ENCODE data around the gene PHF23.

PHF23 gene

GRCh38 chr17:7216242-7217112 lies 22.8 kb downstream of the PHF23 start:
- H3K4me1 ChIP-seq (ENCODE audit: control insufficient read depth in 2 of 2, insufficient read depth in 1 of 2, low read depth in 1 of 2, low read length in 2 of 2), result peaks cover 37 to 46% of the 10 kb centered on the region in 2 donors
- no peak overlapping the region for H2BK120ac ChIP-seq (ENCODE audit: low read depth, low read length)
- H3K9ac ChIP-seq (ENCODE audit: low read depth, low read length, poor library complexity), result peak overlapping the region; percentile 74

GRCh38 chr17:7215652-7216180 lies 23.5 kb downstream of the PHF23 start:
- H3K36me3 ChIP-seq (replicated peaks in 1 of 2; ENCODE audit: control insufficient read depth in 2 of 2, insufficient read depth in 2 of 2, low read length in 2 of 2), result peaks cover 0 to 3% of the 10 kb centered on the region in 2 donors
- H2BK15ac ChIP-seq (ENCODE audit: low read length), result peak overlapping the region; percentile 5
- H3K27me3 ChIP-seq (ENCODE audit: control insufficient read depth in 3 of 3, insufficient read depth in 3 of 3, low read depth in 1 of 3, low read length in 3 of 3), result no peaks in the 10 kb centered on the region
- no peak overlapping the region for H4K8ac ChIP-seq (ENCODE audit: low read depth, low read length)
- peak overlapping the region; percentile 44 to 76 for H3K4me3 ChIP-seq (ENCODE audit: low read length in 2 of 2)
- no peak for DNase-seq (ENCODE audit: low spot score)
- no peak overlapping the region for H2AFZ ChIP-seq (ENCODE audit: low read length)
- no peak overlapping the region for H3K23ac ChIP-seq (ENCODE audit: low read depth, low read length, poor library complexity)
- peak overlapping the region; percentile 20 for H2BK5ac ChIP-seq (ENCODE audit: low read length)
- H2BK120ac ChIP-seq (ENCODE audit: low read depth, low read length), result peak overlapping the region; percentile 43
- peak overlapping the region; percentile 85 for H3K27ac ChIP-seq (replicated peaks; ENCODE audit: low read length)
- H3K9ac ChIP-seq (ENCODE audit: low read depth, low read length, poor library complexity), result no peak overlapping the region
- H3K9me3 ChIP-seq (replicated peaks in 1 of 2; ENCODE audit: control insufficient read depth in 2 of 2, insufficient read depth in 1 of 2, low read depth in 1 of 2, low read length in 2 of 2), result no peaks in the 10 kb centered on the region
- H3K79me1 ChIP-seq (ENCODE audit: low read depth, low read length), result peaks cover 2% of the 10 kb centered on the region
- H3K18ac ChIP-seq (ENCODE audit: low read length), result peak overlapping the region; percentile 63
- H2AK5ac ChIP-seq (ENCODE audit: low read depth, low read length), result peak overlapping the region; percentile 31
- peaks cover 40 to 49% of the 10 kb centered on the region in 2 donors for H3K4me1 ChIP-seq (ENCODE audit: control insufficient read depth in 2 of 2, insufficient read depth in 1 of 2, low read depth in 1 of 2, low read length in 2 of 2)
- no peak overlapping the region for H3K4ac ChIP-seq (ENCODE audit: low read length)
- H3K4me2 ChIP-seq (ENCODE audit: insufficient read depth, low read length, poor library complexity, severe bottlenecking), result peak overlapping the region; percentile 74
- no CpG with 5 or more reads among the region's 10 CpGs for WGBS, 2 donors (ENCODE audit: extremely low coverage in 2 of 2, insufficient read length in 2 of 2, insufficient replicate concordance in 1 of 2)
- no peak overlapping the region for H4K91ac ChIP-seq (ENCODE audit: low read depth, low read length, poor library complexity)
- no peak overlapping the region for H3K14ac ChIP-seq (ENCODE audit: low read length)
- H2BK12ac ChIP-seq (ENCODE audit: low read length), result peak overlapping the region; percentile 51

More at GRCh38 chr17:7216242-7217112, 22.8 kb downstream of the PHF23 start:
- Histone ChIP-seq H2BK5ac (ENCODE audit: low read length) (peak overlapping the region; percentile 15), H4K8ac (ENCODE audit: low read depth, low read length) (no peak overlapping the region), H4K91ac (ENCODE audit: low read depth, low read length, poor library complexity) (no peak overlapping the region), H2BK15ac (ENCODE audit: low read length) (no peak overlapping the region), H3K79me1 (ENCODE audit: low read depth, low read length) (peaks cover 2% of the 10 kb centered on the region), H3K4me2 (ENCODE audit: insufficient read depth, low read length, poor library complexity, severe bottlenecking) (peak overlapping the region; percentile 74), H2AK5ac (ENCODE audit: low read depth, low read length) (peak overlapping the region; percentile 53), H3K9me3 (replicated peaks in 1 of 2; ENCODE audit: control insufficient read depth in 2 of 2, insufficient read depth in 1 of 2, low read depth in 1 of 2, low read length in 2 of 2) (no peaks in the 10 kb centered on the region), H3K23ac (ENCODE audit: low read depth, low read length, poor library complexity) (no peak overlapping the region), H3K36me3 (replicated peaks in 1 of 2; ENCODE audit: control insufficient read depth in 2 of 2, insufficient read depth in 2 of 2, low read length in 2 of 2) (peaks cover 2 to 11% of the 10 kb centered on the region in 2 donors), H3K14ac (ENCODE audit: low read length) (no peak overlapping the region), H3K4ac (ENCODE audit: low read length) (no peak overlapping the region), H2AFZ (ENCODE audit: low read length) (no peak overlapping the region), H3K27ac (replicated peaks; ENCODE audit: low read length) (peak overlapping the region; percentile 80), H2BK12ac (ENCODE audit: low read length) (no peak overlapping the region), H3K4me3 (ENCODE audit: low read length in 2 of 2) (peak overlapping the region; percentile 44 to 76), H3K18ac (ENCODE audit: low read length) (peak overlapping the region; percentile 46), H3K27me3 (ENCODE audit: control insufficient read depth in 3 of 3, insufficient read depth in 3 of 3, low read depth in 1 of 3, low read length in 3 of 3) (no peaks in the 10 kb centered on the region)
- WGBS, 2 donors (ENCODE audit: extremely low coverage in 2 of 2, insufficient read length in 2 of 2, insufficient replicate concordance in 1 of 2), result no CpG with 5 or more reads among the region's 7 CpGs
- no peak for DNase-seq (ENCODE audit: low spot score)

GRCh38 chr17:7215136-7215638 lies 24.1 kb downstream of the PHF23 start:
- H2AFZ ChIP-seq (ENCODE audit: low read length), result no peak overlapping the region
- H2BK5ac ChIP-seq (ENCODE audit: low read length), result peak overlapping the region; percentile 20
- no peak for DNase-seq (ENCODE audit: low spot score)
- peak overlapping the region; percentile 63 for H3K18ac ChIP-seq (ENCODE audit: low read length)
- no peak overlapping the region for H4K8ac ChIP-seq (ENCODE audit: low read depth, low read length)
- H3K4me1 ChIP-seq (ENCODE audit: control insufficient read depth in 2 of 2, insufficient read depth in 1 of 2, low read depth in 1 of 2, low read length in 2 of 2), result peaks cover 39 to 45% of the 10 kb centered on the region in 2 donors
- H2BK120ac ChIP-seq (ENCODE audit: low read depth, low read length), result peak overlapping the region; percentile 43
- whole genome bisulfite sequencing, 2 donors (ENCODE audit: extremely low coverage in 2 of 2, insufficient read length in 2 of 2, insufficient replicate concordance in 1 of 2), result no CpG with 5 or more reads among the region's 9 CpGs
- peak overlapping the region; percentile 49 for H3K4me2 ChIP-seq (ENCODE audit: insufficient read depth, low read length, poor library complexity, severe bottlenecking)
- H3K9ac ChIP-seq (ENCODE audit: low read depth, low read length, poor library complexity), result no peak overlapping the region
- peak overlapping the region; percentile 85 for H3K27ac ChIP-seq (replicated peaks; ENCODE audit: low read length)
- H3K23ac ChIP-seq (ENCODE audit: low read depth, low read length, poor library complexity), result no peak overlapping the region
- H2BK12ac ChIP-seq (ENCODE audit: low read length), result peak overlapping the region; percentile 51
- H3K36me3 ChIP-seq (replicated peaks in 1 of 2; ENCODE audit: control insufficient read depth in 2 of 2, insufficient read depth in 2 of 2, low read length in 2 of 2), result no peaks in the 10 kb centered on the region
- H3K9me3 ChIP-seq (replicated peaks in 1 of 2; ENCODE audit: control insufficient read depth in 2 of 2, insufficient read depth in 1 of 2, low read depth in 1 of 2, low read length in 2 of 2), result no peaks in the 10 kb centered on the region
- no peak overlapping the region for H3K14ac ChIP-seq (ENCODE audit: low read length)
- peak overlapping the region; percentile 5 for H2BK15ac ChIP-seq (ENCODE audit: low read length)
- H3K27me3 ChIP-seq (ENCODE audit: control insufficient read depth in 3 of 3, insufficient read depth in 3 of 3, low read depth in 1 of 3, low read length in 3 of 3), result no peaks in the 10 kb centered on the region
- no peak overlapping the region for H4K91ac ChIP-seq (ENCODE audit: low read depth, low read length, poor library complexity)
- H3K79me1 ChIP-seq (ENCODE audit: low read depth, low read length), result peaks cover 2% of the 10 kb centered on the region
- H3K4me3 ChIP-seq (ENCODE audit: low read length in 2 of 2), result peak overlapping the region; percentile 26 to 44
- H2AK5ac ChIP-seq (ENCODE audit: low read depth, low read length), result peak overlapping the region; percentile 31
- H3K4ac ChIP-seq (ENCODE audit: low read length), result no peak overlapping the region

All from neuronal stem cell (in vitro differentiated cells).